Activated CD4-positive, alpha-beta T cell treated with anti-CD3 and anti-CD28 coated beads, Interleukin-2, Interleukin-6, amounts not matched to agents 100 ng/mL and 50 ng/mL, durations not matched to agents 16 hours and 8 hours (primary cell): ENCODE measurements around the gene ABCD3.
"Not testable (repeated sequence)": the region's sequence is repeated elsewhere in the genome, so short reads cannot be mapped to it uniquely, and the experiment has no call there.

Source experiments
- DNase-seq: peaks from one replicate; pipeline ENCODE4 v3.0.0-alpha.2; 2020

Gene ABCD3

DNA sequence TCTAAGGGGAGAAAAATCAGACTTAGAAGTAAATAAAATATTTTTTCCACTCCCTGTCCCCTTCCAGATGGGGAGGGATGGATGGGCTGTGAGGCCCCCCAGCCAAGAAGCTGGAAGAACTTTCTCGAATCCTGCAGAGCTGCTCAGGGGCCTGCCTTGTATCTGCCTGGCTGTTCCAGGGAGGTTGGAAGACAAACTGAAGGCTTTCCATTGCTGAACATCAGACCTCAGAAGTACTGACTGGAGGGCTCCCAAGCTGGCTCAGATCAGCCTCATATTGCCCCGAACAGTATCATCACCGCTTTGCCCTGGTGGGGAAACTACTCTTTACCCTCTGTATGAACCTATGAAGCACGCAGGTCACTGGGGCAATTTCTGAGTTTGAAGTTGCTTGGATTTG is 135.7 kb downstream of the ABCD3 start:
- no peak for DNase-seq

DNA sequence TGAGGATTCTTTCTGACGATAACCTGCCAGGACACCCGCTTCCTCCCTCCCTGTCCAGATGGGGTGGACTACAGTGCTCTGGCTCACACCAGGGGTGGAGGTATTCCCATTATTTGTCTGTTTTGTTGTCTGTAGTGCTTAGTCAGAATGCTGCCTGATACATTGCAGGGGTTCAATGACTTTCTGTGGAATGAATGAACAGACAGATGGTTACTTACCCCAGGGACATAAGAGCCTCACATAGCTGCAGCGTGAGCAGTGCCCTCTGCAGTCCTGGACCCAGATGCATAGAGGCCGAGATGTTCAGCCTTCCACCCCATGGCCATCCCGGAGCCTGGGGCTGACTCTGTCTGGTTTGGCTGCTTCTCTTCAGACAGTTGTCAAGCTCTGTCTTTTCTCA is 136.4 kb downstream of the ABCD3 start:
- no peak for DNase-seq

GRCh38 chr1:94555091-94555490 is 136.9 kb downstream of the ABCD3 start:
- DNase-seq: no peak

GRCh38 chr1:94559921-94560320 is 141.7 kb downstream of the ABCD3 start:
- no peak for DNase-seq

- no peak for DNase-seq
These were observed 142.1 kb downstream of the ABCD3 start for GRCh38 chr1:94560333-94560732.

DNA sequence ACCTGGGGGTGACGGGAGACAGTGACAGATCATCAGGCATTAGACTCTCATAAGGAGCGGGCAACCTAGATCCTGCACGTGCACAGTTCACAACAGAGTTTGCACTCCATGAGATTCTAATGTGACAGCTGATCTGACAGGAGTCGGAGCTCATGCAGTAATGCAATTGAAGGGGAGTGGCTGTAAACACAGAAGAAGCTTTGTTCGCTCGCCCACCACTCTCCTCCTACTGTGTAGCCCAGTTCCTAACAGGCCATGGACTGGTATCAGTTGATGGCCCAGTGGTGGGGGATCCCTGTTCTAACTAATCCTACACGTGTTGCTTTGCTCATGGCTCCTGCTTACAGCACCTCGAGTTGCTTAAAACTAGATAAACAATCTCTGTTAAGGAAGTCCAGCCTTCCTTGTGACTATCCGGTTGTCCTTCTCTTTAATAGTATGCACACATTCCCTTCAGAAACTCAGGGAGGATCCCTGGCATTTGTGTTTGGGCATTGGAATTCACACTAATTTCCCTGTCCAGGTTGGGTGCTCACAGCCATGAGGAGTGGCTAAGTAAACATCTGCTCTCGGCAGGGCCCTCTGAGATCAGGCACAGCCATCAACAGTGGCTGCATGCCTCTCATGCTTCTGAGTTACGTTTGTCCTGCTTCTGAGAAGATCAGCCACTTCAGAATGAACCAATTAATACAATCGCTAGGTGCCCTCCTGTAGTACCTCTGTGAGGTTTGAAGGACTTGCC is 144.5 kb downstream of the ABCD3 start:
- DNase-seq: no peak

- DNase-seq: no peak
These were observed 147.7 kb downstream of the ABCD3 start for GRCh38 chr1:94565901-94566300.

- DNase-seq: not testable (repeated sequence)
These were observed 148.2 kb downstream of the ABCD3 start for GRCh38 chr1:94566436-94566835.

DNA sequence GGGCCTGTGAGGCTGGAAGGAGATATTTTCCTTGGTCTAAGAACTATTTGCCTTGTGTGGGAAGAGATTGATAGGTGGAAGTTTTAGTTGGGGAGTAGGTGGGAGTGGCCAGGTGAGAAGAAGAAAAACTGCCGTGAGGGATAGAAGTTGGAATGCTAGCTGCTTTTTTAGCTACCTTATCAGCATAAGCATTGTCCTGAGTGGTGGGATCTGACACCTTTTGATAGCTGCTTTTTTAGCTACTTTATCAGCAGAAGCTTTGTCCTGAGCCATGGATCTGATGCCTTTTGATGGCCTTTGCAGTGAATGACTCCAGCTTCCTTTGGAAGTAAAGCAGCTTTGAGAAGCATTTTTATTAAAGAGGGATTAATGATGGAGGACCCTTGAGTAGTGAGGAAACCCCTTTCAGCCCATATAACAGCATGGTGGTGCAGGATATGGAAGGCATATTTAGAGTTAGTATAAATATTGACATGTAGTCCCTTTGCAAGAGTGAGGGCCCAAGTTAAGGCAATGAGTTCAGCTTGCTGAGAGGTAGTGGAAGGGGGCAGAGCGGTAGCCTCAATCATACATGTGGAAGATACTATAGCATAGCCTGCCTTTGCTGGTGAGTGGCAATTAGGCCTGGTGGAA is 149.9 kb downstream of the ABCD3 start:
- not testable (repeated sequence) for DNase-seq
